OCI-LY7 (cell line): Measurements from ENCODE around the gene TGFBR1.

ENCODE experiments used
- CTCF ChIP-seq: fragments of 200-600 bp; sonication (generic); conservative IDR thresholded peaks from 2 replicates; pipeline ENCODE4 v1.5.1; 2014; ENCODE audit warnings: mild to moderate bottlenecking, antibody characterized with exemption, low read length, moderate library complexity, mixed read lengths
- EZH2phosphoT487 ChIP-seq: fragments of 200-600 bp; sonication (generic); IDR thresholded peaks from 2 replicates; pipeline ENCODE4 v1.6.1; 2018; ENCODE audit warnings: low read depth, borderline replicate concordance, mild to moderate bottlenecking, mixed run types, antibody characterized with exemption, low read length, moderate library complexity, mixed read lengths

GRCh38 chr9:99073985-99074901 lies 30.7 kb upstream of the TGFBR1 start:
- TF ChIP-seq CTCF (no peak), EZH2phosphoT487 (no peak)
